ENCODE results near the gene C1orf87. TPM values are rescaled to one million over a fixed set of nuclear protein-coding genes. Genes with fewer than 3 reads are reported as not detected.

The C1orf87 gene
- total RNA-seq, 3 donors from 2014 or later: 0.14 TPM; not detected in 2

DNA sequence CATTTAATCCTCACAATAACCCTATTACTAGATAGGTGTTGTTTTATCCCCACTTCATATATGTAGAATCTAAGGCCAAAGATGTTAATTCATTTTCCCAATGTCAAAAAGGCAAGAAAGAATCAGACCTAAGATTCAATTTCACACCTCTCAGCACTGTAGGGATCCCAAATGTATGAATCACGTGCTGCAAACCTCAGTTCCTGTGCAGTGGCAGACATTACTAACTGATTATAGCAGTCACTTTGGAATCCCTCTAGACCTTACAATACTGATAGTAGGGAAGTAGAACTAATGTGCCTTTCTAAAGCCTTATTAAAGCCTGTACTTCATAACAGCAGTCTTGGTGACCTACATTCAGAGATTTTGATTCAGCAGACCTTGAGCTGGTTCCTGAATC lies 2.3 kb downstream of the C1orf87 start:
- Histone ChIP-seq H3K36me3 (ENCODE audit: low read depth) (no peaks in the 10 kb centered on the region), H3K4me3 (no peak overlapping the region), H3K4me1 (ENCODE audit: low read depth) (peaks cover 2% of the 10 kb centered on the region), H3K9me3 (no peaks in the 10 kb centered on the region)
- intact Hi-C loops (cut with DNase I, micrococcal nuclease): no loop called here
- TF ChIP-seq, protein P1, sequence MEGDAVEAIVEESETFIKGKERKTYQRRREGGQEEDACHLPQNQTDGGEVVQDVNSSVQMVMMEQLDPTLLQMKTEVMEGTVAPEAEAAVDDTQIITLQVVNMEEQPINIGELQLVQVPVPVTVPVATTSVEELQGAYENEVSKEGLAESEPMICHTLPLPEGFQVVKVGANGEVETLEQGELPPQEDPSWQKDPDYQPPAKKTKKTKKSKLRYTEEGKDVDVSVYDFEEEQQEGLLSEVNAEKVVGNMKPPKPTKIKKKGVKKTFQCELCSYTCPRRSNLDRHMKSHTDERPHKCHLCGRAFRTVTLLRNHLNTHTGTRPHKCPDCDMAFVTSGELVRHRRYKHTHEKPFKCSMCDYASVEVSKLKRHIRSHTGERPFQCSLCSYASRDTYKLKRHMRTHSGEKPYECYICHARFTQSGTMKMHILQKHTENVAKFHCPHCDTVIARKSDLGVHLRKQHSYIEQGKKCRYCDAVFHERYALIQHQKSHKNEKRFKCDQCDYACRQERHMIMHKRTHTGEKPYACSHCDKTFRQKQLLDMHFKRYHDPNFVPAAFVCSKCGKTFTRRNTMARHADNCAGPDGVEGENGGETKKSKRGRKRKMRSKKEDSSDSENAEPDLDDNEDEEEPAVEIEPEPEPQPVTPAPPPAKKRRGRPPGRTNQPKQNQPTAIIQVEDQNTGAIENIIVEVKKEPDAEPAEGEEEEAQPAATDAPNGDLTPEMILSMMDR (IDR thresholded peaks at IDR 0.05): no peak
- ATAC-seq (no peak), DNase-seq (no peak)

DNA sequence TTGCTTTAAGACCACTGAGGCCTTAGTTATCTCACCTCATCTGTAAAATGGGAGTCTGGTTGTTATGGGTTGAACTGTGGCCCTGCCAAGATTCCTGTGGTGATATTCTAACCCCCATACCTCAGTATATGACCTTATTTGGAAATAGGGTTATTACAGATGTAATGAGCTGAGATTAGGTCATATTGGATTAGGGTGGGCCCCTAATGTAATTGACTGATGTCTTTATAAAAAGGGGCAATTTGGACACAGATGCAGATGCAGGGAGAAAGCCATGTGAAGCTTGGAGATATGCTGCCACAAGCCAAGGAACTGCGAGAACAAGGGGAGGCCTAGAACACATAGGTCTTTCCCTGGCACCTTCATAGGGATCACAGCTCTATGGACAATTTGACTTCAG lies 3.9 kb downstream of the C1orf87 start:
- intact Hi-C loops (cut with DNase I, micrococcal nuclease): no loop called here
- TF ChIP-seq, protein P1 (IDR thresholded peaks at IDR 0.05): no peak
- DNase-seq (no peak), ATAC-seq (no peak)
- Histone ChIP-seq H3K9me3 (no peaks in the 10 kb centered on the region), H3K4me3 (no peak overlapping the region), H3K4me1 (ENCODE audit: low read depth) (peaks cover 2% of the 10 kb centered on the region), H3K36me3 (ENCODE audit: low read depth) (no peaks in the 10 kb centered on the region)

DNA sequence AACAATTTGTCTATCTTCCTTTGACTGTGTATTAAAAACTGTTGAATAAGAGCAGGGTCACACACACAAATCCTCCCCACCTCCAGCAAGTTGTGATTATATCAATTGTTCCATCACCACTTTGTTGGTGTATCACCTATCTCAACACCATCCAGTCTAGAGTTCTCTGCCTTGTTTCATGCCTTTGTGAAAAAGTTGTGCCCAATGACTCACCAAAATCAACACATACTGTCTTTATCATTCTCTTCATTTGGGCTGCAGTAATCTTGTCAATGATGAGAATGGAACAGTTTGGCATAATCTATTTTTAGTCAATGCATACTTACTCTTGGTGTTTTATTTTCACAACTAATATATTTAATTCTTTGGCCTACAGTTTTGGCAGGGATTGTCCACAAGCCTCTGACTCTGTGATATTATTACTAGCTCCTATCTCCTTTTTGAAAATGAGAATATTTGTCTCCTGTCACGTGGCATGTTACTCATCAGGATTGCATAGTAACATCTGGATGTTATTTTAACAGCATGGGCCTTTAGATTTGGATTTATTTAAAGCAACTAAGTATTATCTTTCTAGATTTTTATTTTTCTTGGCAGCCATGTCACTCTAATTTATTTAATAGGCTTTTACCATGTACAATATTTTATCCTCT lies 5.1 kb downstream of the C1orf87 start:
- intact Hi-C loops (cut with DNase I, micrococcal nuclease): no loop called here
- TF ChIP-seq, protein P1 (IDR thresholded peaks at IDR 0.05): no peak
- DNase-seq (no peak), ATAC-seq (no peak)
- H3K4me1 ChIP-seq (ENCODE audit: low read depth): no peaks in the 10 kb centered on the region
- no peaks in the 10 kb centered on the region for H3K36me3 ChIP-seq (ENCODE audit: low read depth)
- no peaks in the 10 kb centered on the region for H3K9me3 ChIP-seq
- no peak overlapping the region for H3K4me3 ChIP-seq

DNA sequence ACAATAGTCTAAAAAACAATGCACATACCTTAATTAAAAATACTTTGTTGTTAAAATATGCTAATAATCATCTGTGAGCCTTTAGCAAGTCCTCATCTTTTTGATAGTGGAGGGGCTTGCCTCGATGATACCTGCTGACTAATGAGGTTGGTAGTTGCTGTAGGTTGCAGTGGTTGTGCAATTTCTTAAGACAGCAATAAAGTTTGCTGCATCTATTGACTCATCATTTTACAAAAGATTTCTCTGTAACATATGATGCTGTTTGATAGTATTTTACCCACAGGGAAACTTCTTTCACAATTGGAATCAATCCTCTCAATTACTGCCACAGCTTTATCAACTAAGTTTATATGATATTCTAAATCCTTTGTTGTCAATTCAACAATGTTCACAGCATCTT lies 7.6 kb downstream of the C1orf87 start:
- DNase-seq (no peak), ATAC-seq (no peak)
- H3K4me1 ChIP-seq (ENCODE audit: low read depth): no peaks in the 10 kb centered on the region

DNA sequence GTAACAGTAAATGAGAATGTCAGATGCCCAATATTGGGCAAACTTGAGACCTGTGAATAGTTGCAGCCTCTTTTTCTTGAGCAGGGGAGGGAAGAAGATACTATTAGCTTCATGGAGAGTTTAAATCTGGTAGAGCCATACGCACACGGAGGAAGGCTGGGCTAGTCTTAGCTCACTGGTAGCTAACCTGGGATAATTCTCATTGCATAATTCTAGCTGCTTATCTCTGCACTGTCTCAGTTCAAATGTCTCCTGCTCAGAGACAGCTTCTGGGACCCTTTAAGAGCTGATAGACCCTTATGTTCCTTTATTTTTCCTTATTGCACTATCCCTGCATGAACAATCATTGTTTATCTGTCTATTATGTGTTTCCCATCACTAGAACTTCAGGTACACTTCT lies 8.4 kb downstream of the C1orf87 start:
- ATAC-seq (no peak), DNase-seq (no peak)
- no peaks in the 10 kb centered on the region for H3K9me3 ChIP-seq
- no peaks in the 10 kb centered on the region for H3K36me3 ChIP-seq (ENCODE audit: low read depth)
- intact Hi-C loops (cut with DNase I, micrococcal nuclease): no loop called here
- H3K4me1 ChIP-seq (ENCODE audit: low read depth): no peaks in the 10 kb centered on the region
- TF ChIP-seq, protein P1 (IDR thresholded peaks at IDR 0.05): no peak
- no peak overlapping the region for H3K4me3 ChIP-seq

More for the DNA sequence above, 7.6 kb downstream of the C1orf87 start:
- H3K9me3 ChIP-seq: no peaks in the 10 kb centered on the region
- H3K4me3 ChIP-seq: no peak overlapping the region
- no peaks in the 10 kb centered on the region for H3K36me3 ChIP-seq (ENCODE audit: low read depth)
- TF ChIP-seq, protein P1 (IDR thresholded peaks at IDR 0.05): no peak
- intact Hi-C loops (cut with DNase I, micrococcal nuclease): no loop called here

DNA sequence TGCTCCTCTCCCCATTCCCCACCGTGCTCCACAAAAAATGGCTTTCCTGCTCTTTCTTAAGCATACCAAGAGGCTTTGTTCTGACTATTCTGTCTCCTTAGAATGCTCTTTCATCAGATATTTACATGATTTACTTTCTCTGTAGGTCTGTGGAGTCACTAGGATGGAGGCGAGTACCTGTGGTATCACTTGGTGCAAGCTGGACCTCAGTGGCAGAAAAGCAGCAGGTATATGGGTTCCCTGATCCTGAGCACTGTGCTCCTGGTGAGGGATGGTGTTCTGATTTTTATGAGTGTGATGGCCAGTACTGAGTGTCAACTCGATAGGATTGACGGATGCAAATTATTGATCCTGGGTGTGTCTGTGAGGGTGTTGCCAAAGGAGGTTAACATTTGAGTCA lies 10.0 kb downstream of the C1orf87 start:
- ATAC-seq (no peak), DNase-seq (no peak)
- intact Hi-C loops (cut with DNase I, micrococcal nuclease): no loop called here
- TF ChIP-seq, protein P1 (IDR thresholded peaks at IDR 0.05): no peak
- H3K4me3 ChIP-seq: no peak overlapping the region
- H3K4me1 ChIP-seq (ENCODE audit: low read depth): no peaks in the 10 kb centered on the region
- no peaks in the 10 kb centered on the region for H3K9me3 ChIP-seq
- H3K36me3 ChIP-seq (ENCODE audit: low read depth): no peaks in the 10 kb centered on the region

Data from mucosa of descending colon (tissue), 3 donors.